Progenitor cell of endocrine pancreas (in vitro differentiated cells): ENCODE results near the gene RSPH3. TPM values are rescaled to one million over a fixed set of nuclear protein-coding genes. Genes with fewer than 3 reads are reported as not detected.

Experiments
- DNase-seq: peaks from one replicate; pipeline ENCODE4 v3.0.0; 2021; ENCODE audit warnings: low spot score; ENCODE audit not compliant: unreplicated experiment
- H3K27ac Mint-ChIP-seq: 2 replicates; pipeline ENCODE4 v1.8.0; 2021; ENCODE audit warnings: mild to moderate bottlenecking, moderate library complexity, mixed read lengths
- H3K27me3 Mint-ChIP-seq: 2 replicates; pipeline ENCODE4 v1.8.0; 2021; ENCODE audit warnings: mixed read lengths
- H3K36me3 Mint-ChIP-seq: 2 replicates; pipeline ENCODE4 v1.8.0; 2022; ENCODE audit warnings: mixed read lengths; ENCODE audit not compliant: insufficient read depth
- H3K4me1 Mint-ChIP-seq: 2 replicates; pipeline ENCODE4 v1.8.0; 2021; ENCODE audit warnings: low read depth, mixed read lengths
- H3K4me3 Mint-ChIP-seq: 2 replicates; pipeline ENCODE4 v1.8.0; 2021; ENCODE audit warnings: low read depth, mild to moderate bottlenecking, moderate library complexity, mixed read lengths
- H3K9me3 Mint-ChIP-seq: 2 replicates; pipeline ENCODE4 v1.8.0; 2021; ENCODE audit warnings: low read depth, mixed read lengths
- total RNA-seq: library from RNA; stranded (reverse); gene quantifications from 2 replicates; pipeline ENCODE4 v1.2.1, GENCODE V29; 2021
- TF ChIP-seq, protein P1 (sequence below): fragments of 200-600 bp; sonication (generic); IDR thresholded peaks from one replicate; pipeline ENCODE4 v1.5.0; 2021; ENCODE audit warnings: antibody characterized with exemption, mild to moderate bottlenecking; ENCODE audit not compliant: unreplicated experiment

RSPH3 gene
- total RNA-seq, 1 donor from 2014 or later, result 10.5 TPM

DNA sequence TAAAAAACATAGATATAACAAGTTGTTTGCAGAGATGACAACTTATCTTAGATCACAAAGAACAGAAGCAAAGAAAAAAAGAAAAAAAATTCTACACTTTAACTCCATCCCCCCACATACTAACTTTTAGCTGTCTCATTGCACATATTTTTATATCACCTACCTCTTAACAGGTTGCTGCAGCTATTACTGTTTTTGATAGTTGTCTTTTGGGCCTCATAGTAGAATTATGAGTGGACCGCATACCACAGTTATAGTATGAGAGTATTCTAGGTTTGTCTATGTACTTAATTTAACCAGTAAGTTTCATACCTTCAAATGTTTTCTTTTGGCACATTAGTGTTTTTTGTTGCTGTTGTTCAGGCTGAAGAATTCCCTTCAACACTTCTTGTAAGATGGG, 12.3 kb downstream of the RSPH3 start:
- no peak overlapping the region for H3K27ac Mint-ChIP-seq
- DNase-seq, result no peak
- no peak overlapping the region for H3K4me3 Mint-ChIP-seq
- TF ChIP-seq, protein P1, sequence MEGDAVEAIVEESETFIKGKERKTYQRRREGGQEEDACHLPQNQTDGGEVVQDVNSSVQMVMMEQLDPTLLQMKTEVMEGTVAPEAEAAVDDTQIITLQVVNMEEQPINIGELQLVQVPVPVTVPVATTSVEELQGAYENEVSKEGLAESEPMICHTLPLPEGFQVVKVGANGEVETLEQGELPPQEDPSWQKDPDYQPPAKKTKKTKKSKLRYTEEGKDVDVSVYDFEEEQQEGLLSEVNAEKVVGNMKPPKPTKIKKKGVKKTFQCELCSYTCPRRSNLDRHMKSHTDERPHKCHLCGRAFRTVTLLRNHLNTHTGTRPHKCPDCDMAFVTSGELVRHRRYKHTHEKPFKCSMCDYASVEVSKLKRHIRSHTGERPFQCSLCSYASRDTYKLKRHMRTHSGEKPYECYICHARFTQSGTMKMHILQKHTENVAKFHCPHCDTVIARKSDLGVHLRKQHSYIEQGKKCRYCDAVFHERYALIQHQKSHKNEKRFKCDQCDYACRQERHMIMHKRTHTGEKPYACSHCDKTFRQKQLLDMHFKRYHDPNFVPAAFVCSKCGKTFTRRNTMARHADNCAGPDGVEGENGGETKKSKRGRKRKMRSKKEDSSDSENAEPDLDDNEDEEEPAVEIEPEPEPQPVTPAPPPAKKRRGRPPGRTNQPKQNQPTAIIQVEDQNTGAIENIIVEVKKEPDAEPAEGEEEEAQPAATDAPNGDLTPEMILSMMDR, result no peak
- no peaks in the 10 kb centered on the region for H3K4me1 Mint-ChIP-seq
- H3K36me3 Mint-ChIP-seq, result peaks cover 27% of the 10 kb centered on the region
- no peaks in the 10 kb centered on the region for H3K27me3 Mint-ChIP-seq
- peaks cover 15% of the 10 kb centered on the region for H3K9me3 Mint-ChIP-seq

DNA sequence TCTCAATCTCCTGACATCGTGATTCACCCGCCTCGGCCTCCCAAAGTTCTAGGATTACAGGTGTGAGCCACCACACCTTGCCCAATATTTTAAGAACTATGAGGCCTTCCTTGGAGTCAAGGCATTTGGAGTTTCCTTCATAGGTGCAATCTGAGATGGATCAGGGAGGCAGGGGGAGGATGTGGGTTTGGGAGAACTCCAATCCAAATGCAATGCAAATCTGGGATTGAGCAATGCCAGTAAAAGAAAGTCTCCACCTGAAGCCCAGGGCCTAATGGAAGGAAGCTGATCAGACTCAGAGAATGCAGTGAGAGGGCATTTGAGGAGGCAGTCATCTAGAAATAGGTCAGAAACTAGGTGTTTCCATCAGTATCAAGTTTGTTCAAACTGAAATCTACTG, 21.2 kb downstream of the RSPH3 start:
- H3K9me3 Mint-ChIP-seq, result no peaks in the 10 kb centered on the region
- TF ChIP-seq, protein P1, result no peak
- no peak for DNase-seq
- peaks cover 13% of the 10 kb centered on the region for H3K36me3 Mint-ChIP-seq
- no peak overlapping the region for H3K27ac Mint-ChIP-seq
- H3K4me3 Mint-ChIP-seq, result no peak overlapping the region
- H3K4me1 Mint-ChIP-seq, result no peaks in the 10 kb centered on the region
- no peaks in the 10 kb centered on the region for H3K27me3 Mint-ChIP-seq

DNA sequence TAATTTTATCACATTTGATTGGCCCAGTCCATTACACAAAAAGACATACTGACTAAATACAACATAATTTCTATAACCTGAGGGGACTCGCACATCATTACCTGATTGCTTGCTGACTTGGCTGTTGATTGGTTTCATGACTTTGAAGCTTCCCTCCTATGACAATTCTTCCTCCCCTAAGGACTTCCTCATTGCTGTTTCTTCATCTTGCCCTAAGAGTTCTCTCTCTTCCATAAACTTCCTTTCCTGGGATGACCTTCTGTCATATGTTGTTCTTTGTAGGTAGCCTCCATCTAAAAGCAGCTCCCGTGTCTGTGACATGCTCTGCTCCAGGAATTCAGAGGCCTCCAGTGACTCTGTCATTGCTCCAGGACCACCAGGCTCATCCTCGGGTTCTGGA, 22.6 kb downstream of the RSPH3 start:
- H3K4me1 Mint-ChIP-seq, result no peaks in the 10 kb centered on the region
- TF ChIP-seq, protein P1, result no peak
- peaks cover 13% of the 10 kb centered on the region for H3K36me3 Mint-ChIP-seq
- H3K27ac Mint-ChIP-seq, result no peak overlapping the region
- DNase-seq, result no peak
- H3K9me3 Mint-ChIP-seq, result no peaks in the 10 kb centered on the region
- H3K4me3 Mint-ChIP-seq, result no peak overlapping the region
- H3K27me3 Mint-ChIP-seq, result no peaks in the 10 kb centered on the region

DNA sequence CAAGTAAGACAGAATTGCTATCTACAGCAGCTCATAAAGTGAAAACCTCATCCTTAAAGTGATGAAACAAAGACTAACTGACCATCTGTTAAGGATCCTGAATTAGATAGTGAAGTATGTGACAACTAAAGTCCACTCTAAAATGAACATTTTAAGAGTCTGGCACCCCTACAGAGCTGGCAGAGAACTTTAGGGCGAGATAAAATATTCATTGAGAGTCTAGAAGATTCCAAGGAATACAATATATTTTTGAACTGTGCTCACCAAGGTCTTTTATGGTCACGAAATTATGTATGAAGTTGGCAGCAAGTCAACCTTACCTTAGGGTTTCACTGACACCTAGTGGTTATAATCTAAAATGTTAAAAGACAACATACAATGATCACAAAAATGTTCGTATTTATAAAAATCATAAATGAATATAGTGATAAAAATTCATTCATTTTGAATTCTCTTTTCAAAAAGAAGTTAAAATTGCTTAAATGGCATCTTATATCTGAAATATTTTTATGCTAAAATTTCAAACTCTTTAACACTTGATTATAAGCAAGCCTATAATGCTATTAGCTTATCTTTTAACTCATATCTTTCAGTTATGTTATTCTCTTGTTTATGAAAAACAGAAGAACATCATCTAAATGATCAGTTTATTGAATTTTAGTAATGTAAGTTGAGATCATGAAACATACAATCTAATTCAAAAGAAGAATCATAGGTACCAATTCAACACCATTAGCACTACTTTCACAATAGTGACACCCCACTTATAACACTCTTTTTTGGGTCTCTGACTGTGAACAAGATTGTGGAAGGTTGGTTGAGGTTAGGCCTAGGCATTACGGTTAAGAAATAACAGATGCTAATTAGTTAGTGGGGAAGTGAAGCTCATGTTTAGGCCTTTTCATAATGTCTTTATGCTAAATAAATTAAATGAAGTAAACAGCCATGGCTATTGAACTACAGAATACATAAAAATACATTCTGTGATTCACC, 27.5 kb downstream of the RSPH3 start:
- H3K4me3 Mint-ChIP-seq, result no peak overlapping the region
- TF ChIP-seq, protein P1, result peak; percentile 80
- H3K9me3 Mint-ChIP-seq, result peaks cover 12% of the 10 kb centered on the region
- peaks cover 28% of the 10 kb centered on the region for H3K36me3 Mint-ChIP-seq
- H3K27ac Mint-ChIP-seq, result no peak overlapping the region
- no peak for DNase-seq
- H3K27me3 Mint-ChIP-seq, result no peaks in the 10 kb centered on the region
- peaks cover 12% of the 10 kb centered on the region for H3K4me1 Mint-ChIP-seq

DNA sequence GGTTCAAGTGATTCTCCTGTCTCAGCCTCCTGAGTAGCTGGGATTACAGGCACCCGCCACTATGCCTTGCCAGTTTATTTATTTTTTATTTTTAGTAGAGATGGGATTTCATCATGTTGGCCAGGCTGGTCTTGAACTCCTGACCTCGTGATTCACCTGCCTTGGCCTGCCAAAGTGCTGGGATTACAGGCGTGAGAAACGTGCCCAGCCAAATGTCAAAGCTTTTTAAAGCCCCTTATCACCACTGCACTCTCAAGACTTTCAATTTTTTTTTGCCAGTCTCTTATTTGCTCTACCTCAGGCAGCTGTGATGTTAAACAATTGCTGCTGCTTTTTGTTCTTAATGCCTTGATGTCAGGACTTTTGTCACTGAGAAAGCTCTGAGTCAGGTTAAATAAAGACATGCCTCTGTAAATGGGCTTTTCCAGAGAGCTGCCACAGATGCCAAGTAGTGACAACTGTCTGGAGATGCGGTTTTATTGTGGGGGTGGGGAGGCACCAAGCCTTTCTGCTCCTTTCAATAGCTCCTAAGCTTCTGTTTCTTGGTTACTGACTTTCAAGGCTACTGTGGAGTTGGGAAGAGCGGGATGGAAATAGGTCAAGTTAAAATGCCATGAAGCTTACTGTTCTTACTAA, 29.2 kb downstream of the RSPH3 start:
- no peak for DNase-seq
- Mint-ChIP-seq H3K27me3 (no peaks in the 10 kb centered on the region), H3K4me3 (no peak overlapping the region), H3K27ac (peak overlapping the region; percentile 29), H3K36me3 (peaks cover 35% of the 10 kb centered on the region), H3K4me1 (peaks cover 12% of the 10 kb centered on the region), H3K9me3 (peaks cover 20% of the 10 kb centered on the region)
- TF ChIP-seq, protein P1, result no peak
